Coronary artery (tissue), 2 donors: ENCODE results near the gene IFIT2.

Source experiments
- DNase-seq: peaks from one replicate; pipeline ENCODE4 v3.0.0-alpha.2; 2017; ENCODE audit warnings: low spot score
- H3K27ac ChIP-seq, 2 donors: fragments of 200-600 bp; sonication (generic); one replicate each; pipeline ENCODE4 v1.5.1; 2016 to 2019
- H3K4me3 ChIP-seq: fragments of 200-600 bp; sonication (generic); 2 replicates; pipeline ENCODE4 v1.5.1; 2016; ENCODE audit warnings: mild to moderate bottlenecking, moderate library complexity
- CTCF ChIP-seq: fragments of 200-600 bp; sonication (generic); IDR thresholded peaks from one replicate; pipeline ENCODE4 v1.5.1; 2019; ENCODE audit warnings: antibody characterized with exemption

IFIT2 gene

GRCh38 chr10:89342206-89342958 lies 40.5 kb downstream of the IFIT2 start:
- H3K27ac ChIP-seq = no peak overlapping the region
- no peak overlapping the region for H3K4me3 ChIP-seq
- TF ChIP-seq CTCF = no peak
- DNase-seq = no peak

- Histone ChIP-seq H3K27ac (no peak overlapping the region), H3K4me3 (no peak overlapping the region)
- no peak for DNase-seq
- no peak for TF ChIP-seq CTCF
These were observed 41.4 kb downstream of the IFIT2 start for GRCh38 chr10:89343089-89343767.

- TF ChIP-seq CTCF = no peak
- DNase-seq = no peak
- Histone ChIP-seq H3K4me3 (no peak overlapping the region), H3K27ac (no peak overlapping the region)
These were observed 42.3 kb downstream of the IFIT2 start for GRCh38 chr10:89344156-89344555.

DNA sequence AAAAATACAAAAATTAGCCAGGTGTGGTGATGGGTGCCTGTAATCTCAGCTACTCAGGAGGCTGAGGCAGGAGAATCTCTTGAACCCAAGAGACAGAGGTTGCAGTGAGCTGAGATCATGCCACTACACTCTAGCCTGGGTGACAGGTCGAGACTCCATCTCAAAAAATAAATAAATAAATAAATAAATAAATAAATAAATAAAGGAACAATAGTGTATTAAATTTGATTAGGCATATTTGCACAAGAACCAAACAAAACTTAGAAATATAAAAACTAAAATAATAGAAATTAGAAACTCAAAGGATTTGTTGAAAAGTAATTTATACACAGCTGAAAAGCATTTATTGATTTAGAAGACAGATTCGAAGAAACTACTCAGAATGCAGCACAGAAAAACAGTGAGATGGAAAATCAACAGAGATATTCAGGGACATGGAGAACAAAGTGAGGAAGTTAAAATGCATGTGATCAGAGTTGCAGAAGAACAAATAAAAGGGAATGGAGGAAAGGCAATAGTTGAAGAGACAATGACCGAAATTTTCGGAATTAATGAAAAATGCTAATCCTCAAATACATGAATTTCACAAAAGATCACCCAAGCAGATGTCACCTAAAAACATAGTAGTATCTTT lies 43.6 kb downstream of the IFIT2 start:
- H3K4me3 ChIP-seq = no peak overlapping the region
- H3K27ac ChIP-seq = peak overlapping the region in 1 of 2 donors; percentile 4
- TF ChIP-seq CTCF = no peak

DNA sequence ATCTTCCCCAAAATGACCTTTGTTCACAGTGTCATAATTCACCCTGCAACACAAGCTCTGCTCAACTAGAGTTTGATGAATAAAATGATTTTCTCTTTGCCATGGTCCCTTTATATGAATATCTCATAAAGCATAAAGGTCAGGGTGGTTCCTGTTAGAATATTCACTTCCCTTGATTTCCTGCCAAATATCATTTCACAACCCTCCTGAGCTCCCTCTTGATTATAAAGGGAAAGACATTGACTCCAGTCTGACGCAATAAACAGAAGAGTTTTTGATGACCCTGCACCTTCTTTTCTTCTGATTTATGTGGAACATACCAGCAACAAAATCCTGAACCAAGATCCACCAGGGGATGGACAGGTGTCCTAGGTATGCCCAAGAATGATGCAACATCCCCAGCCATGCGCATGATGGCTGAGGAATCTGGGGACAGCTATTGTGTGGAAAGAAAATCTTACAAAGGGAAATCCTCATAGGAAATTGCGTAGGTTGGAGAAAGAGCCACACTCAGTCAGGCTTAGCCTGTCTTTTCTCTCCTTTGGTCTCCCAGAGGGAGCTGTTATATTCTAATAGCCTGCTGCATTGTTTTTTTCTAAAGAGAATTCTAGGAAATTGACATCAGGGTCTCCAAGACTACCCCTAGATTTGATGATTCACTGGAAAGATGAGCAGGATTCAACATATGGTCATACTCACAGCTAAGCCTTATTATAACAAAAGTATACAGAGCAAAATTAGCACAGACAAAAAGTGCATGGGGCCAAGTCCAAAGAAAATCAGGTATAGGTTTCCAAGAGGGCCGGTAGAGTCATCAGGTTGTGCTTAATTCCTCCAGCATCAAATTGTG lies 44.8 kb downstream of the IFIT2 start:
- Histone ChIP-seq H3K4me3 (no peak overlapping the region), H3K27ac (peak overlapping the region in 1 of 2 donors; percentile 4)
- TF ChIP-seq CTCF = no peak
- DNase-seq = no peak

More for the DNA sequence above, 43.6 kb downstream of the IFIT2 start:
- DNase-seq = no peak

GRCh38 chr10:89347701-89348457 lies 46.0 kb downstream of the IFIT2 start:
- peak overlapping the region; percentile 19 to 73 for H3K27ac ChIP-seq
- DNase-seq = no peak
- H3K4me3 ChIP-seq = no peak overlapping the region
- TF ChIP-seq CTCF = no peak
